Astrocyte of the hippocampus (primary cell): ENCODE data around the gene CBX4.
A peak's percentile ranks its signal among the peaks of the same experiment; 100 is the strongest.

ENCODE experiments used
- DNase-seq: peaks from one replicate; pipeline ENCODE4 v3.0.0; 2011; ENCODE audit warnings: low read depth, low spot score

CBX4 gene

DNA sequence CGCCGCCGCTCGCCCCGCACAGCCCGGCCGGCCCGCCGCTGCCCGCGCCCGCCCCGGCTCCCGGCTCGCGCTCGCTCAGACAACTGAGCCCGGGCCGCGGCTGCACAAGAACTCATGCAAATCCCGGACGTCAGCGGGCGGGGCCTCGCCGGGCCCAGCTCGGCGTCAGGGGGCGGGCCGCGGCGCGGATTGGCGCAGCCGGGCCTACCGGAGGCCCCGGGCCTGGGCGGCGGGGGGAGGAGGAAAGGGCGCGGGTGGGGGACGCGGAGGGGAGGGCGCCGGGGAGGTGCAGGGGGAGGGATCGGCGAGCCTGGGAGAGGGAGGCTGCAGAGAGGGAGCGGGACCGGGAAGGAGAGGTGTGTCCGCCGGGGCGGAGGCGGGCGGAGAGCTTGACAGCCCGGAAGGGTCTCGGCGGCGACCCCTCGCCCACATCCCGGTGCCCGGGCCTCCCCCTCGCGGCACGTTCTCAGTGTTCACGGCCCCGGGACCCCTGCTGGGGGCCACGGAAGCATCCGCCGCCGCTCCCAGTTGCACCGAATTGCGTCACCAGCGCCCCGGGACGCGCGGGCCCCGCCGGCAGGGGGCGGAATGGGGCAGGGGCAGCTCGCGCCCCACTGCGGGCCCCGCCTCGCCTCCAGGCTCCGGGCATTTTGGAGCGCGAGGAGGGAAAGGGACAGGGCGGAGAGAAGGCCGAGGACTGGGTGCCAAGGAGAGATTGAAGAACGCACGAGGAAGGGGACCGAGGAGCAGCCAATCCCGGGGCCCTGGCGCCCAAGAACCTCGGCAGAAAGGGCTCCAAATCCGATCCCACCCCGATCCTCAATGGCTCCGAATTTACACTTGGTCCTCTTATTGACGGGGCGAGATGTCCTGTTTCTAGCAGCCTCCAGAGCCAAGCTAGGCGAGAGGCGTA lies at the start of gene CBX4:
Gene CBX4 (minus strand): TSS at position 85 of the 913 bp plus-strand sequence. CDS start 189 bp downstream, outside the sequence.
- peak; percentile 97 for DNase-seq

DNA sequence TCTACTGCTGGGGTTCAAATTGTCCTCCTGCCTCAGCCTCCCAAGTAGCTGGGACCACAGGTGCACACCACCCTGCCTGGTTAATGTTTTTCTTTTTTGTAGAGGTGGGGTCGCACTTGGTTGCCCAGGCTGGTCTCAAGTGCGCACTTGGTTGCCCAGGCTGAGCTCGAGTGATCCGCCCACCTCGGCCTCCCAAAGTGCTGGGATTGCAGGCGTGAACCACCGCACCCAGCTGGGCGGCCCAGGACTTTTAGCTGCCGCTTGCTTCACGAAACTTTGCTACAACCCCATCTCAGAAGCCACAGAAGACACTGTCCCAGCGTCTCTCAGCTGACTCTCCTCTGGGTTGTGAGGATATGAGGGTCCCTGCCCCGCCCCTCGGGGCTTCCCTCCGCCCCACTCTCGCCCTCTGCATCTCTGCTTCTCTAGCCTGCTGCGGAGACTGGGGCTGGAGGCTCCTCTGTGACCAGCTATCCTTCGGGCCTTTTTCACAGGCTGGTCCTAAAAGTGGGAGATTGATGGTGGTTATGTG lies 48.8 kb upstream of the CBX4 start:
- no peak for DNase-seq

DNA sequence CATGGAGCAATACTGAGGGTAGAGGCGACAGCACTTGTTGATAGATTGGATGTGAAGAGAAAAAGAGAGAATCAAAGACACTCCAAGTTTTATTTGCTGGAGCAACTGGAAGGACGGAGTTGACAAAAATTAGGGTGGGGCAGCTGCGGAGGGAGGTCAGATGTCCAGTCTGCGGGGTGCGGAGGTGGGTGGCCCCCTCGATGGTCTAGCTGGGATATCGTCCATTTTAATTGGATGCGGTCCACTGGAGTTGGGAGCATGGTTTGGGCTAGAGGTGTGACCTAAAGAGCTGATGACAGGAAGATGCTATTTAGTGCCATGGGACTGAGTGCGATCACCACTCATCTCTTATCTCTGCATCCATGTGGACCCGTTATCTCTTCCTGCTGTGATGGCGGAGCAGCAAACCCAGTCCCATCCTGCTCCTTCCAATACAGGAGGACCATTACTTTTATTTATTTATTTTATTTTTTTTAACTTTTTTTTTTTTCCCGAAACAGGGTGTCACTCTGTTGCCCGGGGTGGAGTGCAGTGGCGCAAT lies 48.3 kb upstream of the CBX4 start:
- DNase-seq = no peak

DNA sequence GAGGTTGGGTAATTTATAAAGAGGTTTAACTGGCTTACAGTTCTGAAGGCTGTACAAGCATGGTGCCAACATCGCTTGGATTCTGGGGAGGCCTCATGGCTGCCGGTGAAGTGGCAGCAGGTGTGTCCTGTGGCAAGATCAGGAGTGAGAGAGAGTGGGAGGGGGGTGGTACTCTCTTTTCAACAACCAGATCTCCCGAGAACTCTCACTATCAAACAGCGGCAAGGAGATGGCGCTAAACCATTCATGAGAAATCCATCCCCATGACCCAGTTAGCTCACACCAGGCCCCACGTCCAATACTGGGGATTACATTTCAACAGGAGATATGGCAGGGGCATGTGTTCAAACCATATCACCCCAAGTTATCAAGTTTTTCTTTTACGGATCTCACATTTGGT lies 44.0 kb upstream of the CBX4 start:
- DNase-seq = no peak

DNA sequence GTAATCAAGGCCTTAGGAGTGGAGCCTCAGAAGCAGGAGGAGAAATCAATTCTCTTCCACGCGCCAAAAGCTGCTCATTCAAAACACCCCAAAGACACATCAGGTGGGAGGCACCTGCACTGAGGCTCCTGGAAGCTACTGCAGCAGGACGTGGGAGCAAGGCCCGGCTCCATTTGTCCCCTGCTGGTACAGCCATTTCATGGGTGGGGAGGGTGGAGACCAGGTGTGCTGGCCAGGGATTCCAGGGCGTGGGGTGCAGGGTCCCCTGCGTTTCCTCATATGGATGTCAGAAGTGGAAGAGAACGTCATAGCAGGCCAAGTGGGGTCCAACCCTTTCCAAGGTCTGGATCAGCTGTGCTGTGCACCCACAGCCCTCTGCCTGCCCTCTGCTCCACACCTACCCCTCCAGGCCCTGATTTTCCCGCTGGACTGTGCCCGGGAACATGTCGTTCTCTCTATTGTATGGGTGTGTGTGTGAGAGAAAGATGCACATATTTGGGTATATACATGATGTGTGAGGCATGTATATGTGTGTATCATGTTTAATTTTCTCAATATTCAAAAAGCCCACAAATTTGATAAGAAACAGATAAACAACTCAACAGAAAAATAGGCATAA lies 39.2 kb upstream of the CBX4 start:
- no peak for DNase-seq

DNA sequence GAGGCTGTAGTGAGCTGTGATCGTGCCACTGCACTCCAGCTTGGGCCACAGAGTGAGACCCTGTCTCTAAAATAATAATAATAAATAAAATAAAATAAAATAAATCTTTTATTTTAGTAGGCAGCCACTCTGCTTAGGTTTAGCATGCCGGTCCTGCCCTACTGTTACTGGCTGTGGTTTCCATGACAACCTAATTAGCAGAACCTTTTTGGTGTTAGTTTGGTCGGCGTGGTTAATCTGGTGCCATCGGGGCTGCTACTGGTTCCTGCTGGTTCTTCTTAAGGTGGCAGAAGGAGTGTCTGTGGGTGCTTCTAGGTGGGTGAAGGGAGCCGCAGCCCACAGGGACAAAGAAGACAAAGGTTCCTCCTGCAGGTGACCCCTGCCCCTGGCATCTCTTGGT lies 37.8 kb upstream of the CBX4 start:
- no peak for DNase-seq

DNA sequence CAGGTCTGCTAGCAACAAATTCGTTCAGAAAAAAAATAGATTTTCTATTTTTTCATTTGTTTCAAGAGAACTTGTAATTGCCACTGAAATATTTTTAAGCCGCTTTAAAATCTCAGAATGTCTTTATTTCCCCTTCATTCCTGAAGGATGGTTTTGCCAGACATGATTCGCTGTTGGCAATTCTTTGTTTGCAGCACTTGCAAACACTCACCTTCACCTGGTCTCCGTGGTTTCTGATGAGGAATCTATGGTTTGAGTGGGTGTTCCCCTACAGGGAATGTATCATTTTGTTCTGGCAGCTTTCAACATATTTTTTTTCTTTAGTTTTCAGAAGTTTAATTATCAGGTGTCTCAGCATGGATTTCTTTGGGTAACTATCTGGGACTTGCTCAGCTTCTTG lies 36.3 kb upstream of the CBX4 start:
- no peak for DNase-seq

DNA sequence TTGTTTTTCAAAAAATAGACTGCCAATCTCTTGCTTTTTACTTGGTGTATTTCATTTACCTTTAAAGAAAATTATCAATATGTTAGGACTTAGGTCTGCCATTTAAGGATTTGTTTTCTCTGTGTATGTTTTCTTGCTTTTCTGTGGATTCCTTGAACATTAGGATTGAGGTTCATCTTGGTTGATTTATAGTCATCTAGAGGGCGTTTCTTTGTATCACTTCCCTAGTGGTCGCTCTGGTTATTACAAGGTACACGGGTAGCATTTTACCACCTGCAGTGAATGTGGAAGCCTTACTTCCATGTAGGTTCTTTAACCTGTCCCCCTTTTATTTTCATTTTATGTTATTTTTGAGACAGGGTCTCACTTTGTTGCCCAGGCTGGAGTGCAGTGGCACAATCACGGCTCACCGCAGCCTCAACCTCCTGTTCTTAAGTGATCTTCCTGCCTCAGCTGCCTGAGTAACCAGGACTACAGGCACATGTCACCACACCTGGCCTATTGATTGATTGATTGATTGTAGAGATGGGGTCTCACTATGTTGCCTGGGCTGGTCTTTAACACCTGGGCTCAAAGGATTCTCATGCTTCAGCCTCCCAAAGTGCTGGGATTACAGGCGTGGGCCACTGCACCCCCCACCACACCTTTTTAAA lies 35.2 kb upstream of the CBX4 start:
- DNase-seq = peak; percentile 37

DNA sequence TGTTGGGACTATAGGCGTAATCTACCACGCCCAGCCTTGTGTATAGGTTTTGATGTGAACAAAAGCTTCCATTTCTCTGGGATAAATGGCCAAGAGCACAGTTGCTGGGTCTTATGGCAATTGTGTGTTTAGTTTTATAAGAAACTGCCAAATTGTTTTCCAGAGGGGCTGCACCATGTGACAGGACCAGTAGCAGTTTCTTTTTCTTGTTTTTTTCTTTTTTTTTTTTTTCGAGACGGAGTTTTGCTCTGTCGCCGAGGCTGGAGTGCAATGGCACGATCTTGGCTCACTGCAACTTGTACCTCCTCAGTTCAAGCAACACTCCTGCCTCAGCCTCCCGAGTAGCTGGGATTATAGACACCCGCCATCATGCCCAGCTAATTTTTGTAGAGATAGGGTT lies 34.3 kb upstream of the CBX4 start:
- DNase-seq = no peak

DNA sequence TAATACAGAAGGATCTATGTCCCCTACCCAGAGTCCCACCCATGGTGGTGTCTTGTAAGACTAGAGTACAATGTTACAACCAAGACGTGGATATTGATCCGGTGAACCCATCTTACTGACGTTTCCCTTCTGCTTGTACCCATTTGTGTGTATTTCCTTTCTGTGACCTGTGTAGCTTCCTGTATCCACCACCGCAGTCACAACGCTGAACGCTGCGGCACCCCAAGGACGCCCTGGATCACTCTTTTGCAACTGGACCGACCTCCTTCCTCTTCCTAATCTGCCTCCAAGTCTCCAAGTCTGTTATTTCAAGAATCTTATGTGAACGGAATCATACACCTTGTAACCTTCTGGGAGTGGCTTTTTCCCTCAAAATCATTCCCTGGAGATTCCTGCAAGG lies 33.5 kb upstream of the CBX4 start:
- DNase-seq = no peak

DNA sequence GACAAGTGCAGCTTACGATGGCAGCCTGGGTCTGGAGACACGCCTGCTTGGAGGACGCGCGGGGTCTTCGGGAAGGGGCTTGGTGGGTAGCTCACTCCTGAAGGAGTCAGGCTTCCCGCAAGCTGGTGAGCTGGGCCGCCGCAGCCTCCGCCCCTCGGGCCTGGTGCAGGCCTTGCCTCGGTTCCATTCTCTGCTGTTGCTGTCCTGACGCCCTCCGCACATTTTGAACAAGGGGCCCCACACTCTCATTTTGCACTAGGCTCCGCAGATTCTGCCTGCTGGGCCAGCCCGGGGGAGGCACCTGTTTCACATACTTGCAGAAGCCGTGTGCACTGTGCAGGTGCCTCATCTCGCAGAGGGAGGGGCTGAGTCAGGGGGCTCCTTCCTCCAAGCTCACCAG lies 31.9 kb upstream of the CBX4 start:
- no peak for DNase-seq

DNA sequence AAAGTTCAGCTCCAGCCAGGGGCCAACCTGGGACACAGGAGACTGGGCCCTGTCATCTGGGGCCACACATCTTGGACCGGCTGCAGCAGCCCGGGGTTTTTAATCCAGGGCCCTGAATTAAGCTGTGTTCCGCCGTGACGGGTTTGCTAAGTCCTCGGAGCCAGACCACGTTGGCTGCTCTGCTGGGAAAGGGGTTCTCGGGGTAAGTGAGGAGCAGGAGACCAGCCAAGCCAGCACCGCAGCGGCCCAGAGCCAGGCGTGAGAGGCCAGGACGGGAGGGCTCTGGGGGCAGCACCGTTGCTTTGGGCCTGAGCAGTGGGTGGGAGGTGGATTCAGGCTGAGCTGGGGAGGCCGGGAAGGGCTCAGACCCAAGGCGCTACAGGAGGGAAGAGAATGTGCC lies 31.3 kb upstream of the CBX4 start:
- no peak for DNase-seq

DNA sequence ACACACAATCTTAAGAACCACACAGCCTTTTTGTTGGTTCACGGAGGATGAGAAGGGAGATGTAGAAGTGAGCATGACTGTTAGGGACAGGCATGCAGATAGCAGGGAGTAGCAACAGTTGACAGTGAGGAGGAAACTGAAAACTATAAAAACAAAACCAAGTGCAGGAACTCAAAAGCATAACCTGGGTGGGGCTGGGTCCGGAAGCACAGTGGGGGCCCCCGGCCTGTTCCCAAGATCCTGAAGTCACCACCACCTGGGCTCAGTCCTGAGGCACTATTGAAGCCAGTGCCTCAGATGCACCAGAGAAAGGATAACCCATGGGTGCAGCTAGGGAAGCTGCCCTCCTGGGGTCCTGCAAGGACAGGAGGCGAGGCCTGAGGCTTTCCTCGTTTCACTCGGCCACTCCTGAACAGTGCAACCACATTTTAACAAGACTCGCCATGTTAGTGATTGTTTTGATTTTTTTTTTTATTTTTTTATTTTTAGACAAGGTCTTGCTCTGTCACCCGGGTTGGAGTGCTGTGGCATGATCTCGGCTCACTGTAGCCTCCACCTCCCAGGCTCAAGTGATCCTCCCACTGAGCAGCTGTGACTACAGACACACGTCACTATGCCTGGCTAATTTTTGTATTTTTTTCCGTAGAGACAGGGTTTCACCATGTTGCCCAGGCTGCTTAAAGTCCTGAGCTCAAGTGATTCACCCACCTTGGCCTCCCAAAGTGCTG lies 27.7 kb upstream of the CBX4 start:
- no peak for DNase-seq

DNA sequence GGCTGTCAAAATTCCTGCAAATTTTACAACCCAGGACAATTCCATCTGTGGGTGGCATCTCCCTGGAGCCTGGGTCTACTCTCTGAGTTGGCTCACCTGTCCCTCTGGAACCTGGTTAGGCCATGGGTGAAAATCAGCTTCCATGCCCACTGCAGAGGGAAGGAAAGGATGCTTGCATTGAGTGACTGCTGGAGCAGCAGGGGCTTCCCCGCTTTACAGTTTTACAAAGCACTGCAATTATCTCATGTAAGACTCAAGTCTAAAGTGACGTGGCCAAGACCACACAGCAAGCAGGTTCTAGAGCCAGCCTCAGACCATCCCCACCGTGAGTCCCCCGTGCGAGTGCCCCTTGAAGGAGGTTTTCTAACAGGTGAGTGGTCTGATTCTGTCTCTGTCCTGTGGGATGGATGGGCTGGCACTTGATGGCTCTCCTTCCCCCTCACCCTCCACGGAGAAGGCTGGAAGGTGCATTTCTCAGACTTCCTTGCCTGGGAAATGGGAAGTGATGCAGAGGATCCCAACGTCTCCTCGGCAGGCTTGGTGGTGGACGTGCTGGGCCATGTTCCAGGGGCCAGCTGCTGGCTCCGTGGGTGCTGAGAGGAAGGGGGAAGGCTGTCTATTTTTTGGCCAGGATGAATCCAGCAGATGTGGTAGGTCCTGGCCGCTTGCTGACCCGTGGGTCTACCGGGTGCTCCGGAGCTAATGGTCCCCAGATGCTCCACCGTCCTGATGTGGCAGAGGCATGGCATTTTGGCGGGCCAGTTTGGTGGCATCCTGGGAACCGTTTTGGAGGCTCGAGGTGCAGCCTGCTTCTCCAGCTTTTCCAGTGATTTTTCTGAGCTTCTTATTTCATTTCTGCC lies 26.3 kb upstream of the CBX4 start:
- DNase-seq = no peak

DNA sequence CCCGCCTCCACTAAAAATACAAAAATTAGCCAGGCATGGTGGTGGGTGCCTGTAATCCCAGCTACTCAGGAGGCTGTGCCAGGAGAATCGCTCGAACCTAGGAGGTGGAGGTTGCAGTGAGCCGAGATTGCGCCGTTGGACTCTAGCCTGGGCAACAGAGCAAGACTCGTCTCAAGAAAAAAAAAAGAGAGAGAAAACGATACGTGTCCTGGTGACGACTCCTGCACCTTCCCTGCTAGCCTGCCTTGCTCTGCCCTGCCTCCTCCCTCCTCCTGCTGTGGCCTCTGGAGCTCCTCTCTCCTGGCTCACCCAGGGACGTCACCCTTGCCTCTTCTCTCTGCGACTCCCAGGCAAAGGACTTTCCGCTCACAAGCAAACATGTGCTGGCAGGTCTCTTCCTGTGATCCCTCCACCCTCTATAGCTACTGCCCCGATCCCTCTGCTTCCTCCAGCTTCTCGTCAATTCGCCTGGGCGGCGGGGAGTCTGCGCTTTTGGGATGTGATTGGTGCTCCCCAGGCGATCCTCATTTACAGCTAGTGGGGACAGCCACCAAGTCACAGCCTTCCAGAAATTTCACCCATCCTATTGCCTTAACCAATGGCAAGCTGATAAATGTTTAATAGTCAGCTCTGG lies 25.5 kb upstream of the CBX4 start:
- no peak for DNase-seq

DNA sequence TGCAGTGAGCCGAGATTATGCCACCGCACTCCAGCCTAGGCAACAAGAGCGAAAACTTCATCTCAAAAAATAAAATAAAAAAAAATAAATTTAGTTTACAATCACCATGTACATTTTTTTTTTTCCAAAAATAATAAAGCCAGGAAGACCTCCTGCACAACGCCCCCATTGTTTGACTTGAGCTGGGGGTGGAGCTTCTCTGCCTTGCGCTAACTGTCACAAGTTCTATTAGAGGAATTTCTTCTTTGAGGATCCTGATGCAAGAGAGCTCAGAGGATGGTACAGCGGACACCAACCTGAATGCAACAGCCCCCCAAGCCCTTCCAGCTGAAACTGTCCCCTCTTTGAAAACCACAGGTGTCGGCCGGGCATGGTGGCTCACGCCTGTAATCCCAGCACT lies 24.9 kb upstream of the CBX4 start:
- no peak for DNase-seq

DNA sequence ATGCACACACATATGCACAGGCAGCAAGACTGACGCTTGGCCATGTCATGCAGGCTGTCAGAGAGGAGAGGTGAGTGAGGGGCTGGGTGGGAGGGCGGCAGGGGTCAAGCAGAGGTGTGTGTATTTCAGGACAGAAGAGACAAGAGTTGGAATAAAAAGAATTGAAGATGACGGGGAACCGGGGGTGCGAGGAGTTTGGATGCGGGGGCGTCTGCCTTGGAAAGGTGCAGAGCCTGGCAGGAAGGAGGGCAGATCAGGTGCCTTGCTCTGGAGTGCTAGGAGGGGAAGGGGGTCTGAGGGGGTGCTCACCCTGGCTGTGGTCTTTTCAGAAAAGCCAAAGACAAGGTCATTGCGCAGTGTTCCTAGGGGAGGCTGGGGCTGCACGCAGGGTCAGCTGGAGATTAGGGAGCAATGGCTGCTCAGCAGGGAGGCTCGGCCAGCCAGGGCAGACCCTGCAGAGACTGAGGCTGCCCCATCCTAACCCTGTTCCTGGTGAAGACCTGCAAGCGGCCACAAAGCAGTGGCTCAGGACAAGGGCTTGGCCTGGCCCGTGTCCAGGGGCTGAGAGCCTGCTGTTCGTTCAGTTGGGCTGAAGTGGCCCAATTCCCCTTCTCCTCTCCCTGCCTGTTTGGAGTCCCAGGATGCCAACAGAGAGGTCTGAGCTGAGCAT lies 23.7 kb upstream of the CBX4 start:
- no peak for DNase-seq

DNA sequence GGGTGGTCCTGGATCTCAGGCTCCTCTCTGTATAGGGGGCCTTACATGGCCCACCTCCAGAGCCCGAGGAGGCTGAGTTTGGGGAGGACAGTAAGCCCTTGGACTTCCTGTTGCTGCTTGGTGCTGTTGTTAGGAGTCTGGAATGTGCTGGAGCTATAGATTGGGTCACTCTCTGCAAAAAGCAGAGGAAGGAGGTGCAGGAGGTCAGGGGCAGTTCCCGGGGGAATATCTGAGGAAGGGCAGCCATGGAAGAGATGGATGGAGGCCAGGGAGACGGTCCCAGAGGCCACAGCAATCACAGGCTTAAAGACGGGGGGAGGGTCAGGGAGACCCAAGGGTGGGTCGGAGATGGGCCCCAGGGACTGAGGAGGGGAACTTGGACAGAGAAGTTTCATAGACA lies 23.0 kb upstream of the CBX4 start:
- no peak for DNase-seq

DNA sequence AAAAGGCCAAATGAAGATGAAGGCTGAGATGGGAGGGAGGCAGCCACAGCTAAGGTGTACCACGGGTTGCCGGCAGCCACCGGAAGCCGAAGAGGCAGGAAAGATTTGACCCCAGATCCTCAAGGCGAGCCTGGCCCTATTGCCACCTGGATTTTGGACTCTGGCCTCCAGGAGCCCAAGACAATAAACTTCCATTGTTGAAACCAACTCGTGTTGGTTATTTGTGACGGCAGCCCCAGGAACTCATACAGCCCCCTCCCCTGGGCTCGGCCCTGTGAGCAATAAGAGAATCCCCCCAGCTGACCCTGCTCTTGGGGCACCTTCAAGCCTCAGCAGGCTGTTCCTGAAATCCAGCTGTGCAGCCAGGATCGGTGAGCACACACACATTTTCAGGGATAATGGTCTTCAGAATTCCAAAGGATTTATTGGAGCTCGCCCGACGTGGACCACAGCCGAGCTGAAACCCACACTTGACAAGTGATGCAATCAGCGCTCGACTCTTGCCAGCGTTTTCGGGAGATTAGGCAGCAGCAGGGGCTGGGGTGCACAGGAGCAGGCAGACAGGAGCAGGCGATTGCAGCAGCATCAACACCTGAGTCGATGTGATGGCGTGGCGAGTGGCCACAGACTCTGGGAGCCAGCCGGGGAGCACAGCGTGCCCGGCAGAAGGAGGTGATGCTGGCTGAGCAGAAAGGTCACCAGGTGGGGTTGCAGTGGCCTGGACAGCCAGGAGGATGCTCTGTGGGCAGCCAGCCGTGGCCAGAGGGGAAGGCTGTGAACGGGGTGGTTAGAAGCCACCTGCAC lies 22.4 kb upstream of the CBX4 start:
- no peak for DNase-seq
